ENCODE measurements around the gene MORN4. TPM values are rescaled to one million over a fixed set of nuclear protein-coding genes. Genes with fewer than 3 reads are reported as not detected.

MORN4 gene
- total RNA-seq, 2 donors from 2014 or later, result 4.9 to 8.3 TPM

DNA sequence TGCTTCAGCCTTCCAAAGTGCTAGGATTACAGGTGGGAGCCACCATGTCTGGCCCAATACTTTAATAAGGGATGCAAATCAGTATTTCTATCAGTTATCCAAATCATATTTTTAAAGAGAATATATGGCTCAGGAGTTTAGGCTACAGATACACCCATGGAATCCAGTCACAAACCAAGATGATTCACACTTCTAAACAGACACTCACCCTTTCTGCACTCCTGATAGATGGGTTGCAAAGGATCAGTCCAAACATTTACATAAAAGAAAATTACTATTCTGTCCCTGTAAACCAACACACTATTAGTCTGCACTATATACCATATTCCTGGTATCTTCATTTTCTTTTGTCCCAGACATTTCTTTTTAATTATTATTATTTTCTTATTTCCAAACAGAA is 2.2 kb downstream of the MORN4 start:
- H3K4me1 ChIP-seq, result peaks cover 11% of the 10 kb centered on the region
- H3K27ac ChIP-seq, result no peak overlapping the region
- DNase-seq (no peak), ATAC-seq (no peak)
- H3K9me3 ChIP-seq, result no peaks in the 10 kb centered on the region
- intact Hi-C loops (cut with DNase I), result no loop called here
- no peak for TF ChIP-seq POLR2A (IDR thresholded peaks at IDR 0.05)
- no peak for TF ChIP-seq CTCF (IDR thresholded peaks at IDR 0.05)
- H3K27me3 ChIP-seq, result no peaks in the 10 kb centered on the region
- no peak overlapping the region for H3K4me3 ChIP-seq
- H3K36me3 ChIP-seq (replicated peaks in 1 of 2; ENCODE audit: insufficient read depth in 1 of 2, low read depth in 2 of 2), result no peaks in the 10 kb centered on the region

GRCh38 chr10:97629289-97629688 is 4.0 kb downstream of the MORN4 start:
- intact Hi-C loops (cut with DNase I), result no loop called here
- H3K9me3 ChIP-seq, result no peaks in the 10 kb centered on the region
- 91 to 95% methylated on average over 5 of the region's 5 CpGs for WGBS, 2 donors
- no peak for ATAC-seq
- TF ChIP-seq CTCF (IDR thresholded peaks at IDR 0.05) (no peak), POLR2A (IDR thresholded peaks at IDR 0.05) (no peak)
- H3K27ac ChIP-seq, result no peak overlapping the region
- DNase-seq, result no peak
- H3K4me3 ChIP-seq, result no peak overlapping the region
- H3K4me1 ChIP-seq, result peaks cover 11% of the 10 kb centered on the region
- no peaks in the 10 kb centered on the region for H3K27me3 ChIP-seq
- H3K36me3 ChIP-seq (replicated peaks in 1 of 2; ENCODE audit: insufficient read depth in 1 of 2, low read depth in 2 of 2), result no peaks in the 10 kb centered on the region

DNA sequence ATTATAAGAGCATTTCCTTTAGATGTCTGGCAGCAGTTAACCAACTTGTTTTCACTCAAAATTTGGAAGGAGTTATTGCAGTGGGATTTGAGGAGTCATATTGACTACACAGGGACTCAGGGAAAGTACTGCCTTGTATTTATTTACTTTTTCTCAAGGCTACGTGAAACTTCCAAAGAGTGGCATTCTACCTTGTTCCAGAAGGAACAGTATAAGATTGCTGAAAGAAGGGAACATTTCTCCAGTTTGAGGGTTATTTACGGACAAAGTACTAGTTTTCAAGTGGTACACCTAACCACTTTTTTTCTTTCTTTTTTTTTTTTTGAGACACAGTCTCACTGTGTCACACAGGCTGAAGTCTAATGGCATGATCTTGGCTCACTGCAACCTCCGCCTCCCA is 5.1 kb downstream of the MORN4 start:
- DNase-seq (no peak), ATAC-seq (no peak)
- Histone ChIP-seq H3K4me3 (no peak overlapping the region), H3K9me3 (no peaks in the 10 kb centered on the region), H3K36me3 (replicated peaks in 1 of 2; ENCODE audit: insufficient read depth in 1 of 2, low read depth in 2 of 2) (no peaks in the 10 kb centered on the region), H3K27me3 (no peaks in the 10 kb centered on the region), H3K4me1 (peaks cover 12% of the 10 kb centered on the region), H3K27ac (no peak overlapping the region)
- intact Hi-C loops (cut with DNase I), result no loop called here
- TF ChIP-seq CTCF (IDR thresholded peaks at IDR 0.05) (no peak), POLR2A (IDR thresholded peaks at IDR 0.05) (no peak)
- WGBS, 2 donors, result 61 to 69% methylated on average over 3 of the region's 3 CpGs

DNA sequence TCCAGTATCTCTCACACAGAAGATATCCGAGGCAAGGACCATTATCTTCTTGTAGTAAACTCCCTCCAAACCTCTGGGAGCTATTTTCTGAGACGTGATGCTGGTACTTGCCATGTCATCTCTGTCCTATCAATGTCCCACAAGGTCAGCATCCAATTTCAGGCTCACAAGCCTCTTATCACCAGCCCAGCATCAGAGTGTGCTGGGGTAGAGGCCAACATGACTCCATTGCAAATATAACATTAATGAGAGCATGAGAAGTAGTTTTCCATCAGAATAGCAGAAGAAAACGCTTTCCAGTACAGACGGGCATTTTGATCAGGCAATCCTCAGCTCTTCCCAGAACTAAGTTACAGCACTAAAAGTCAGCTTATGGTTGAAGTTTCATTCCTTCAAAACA is 5.6 kb downstream of the MORN4 start:
- ATAC-seq, result no peak
- WGBS, 2 donors, result 59 to 63% methylated on average over 4 of the region's 4 CpGs
- H3K27ac ChIP-seq, result no peak overlapping the region

More for the DNA sequence above, 5.6 kb downstream of the MORN4 start:
- Histone ChIP-seq H3K27me3 (no peaks in the 10 kb centered on the region), H3K36me3 (replicated peaks in 1 of 2; ENCODE audit: insufficient read depth in 1 of 2, low read depth in 2 of 2) (no peaks in the 10 kb centered on the region), H3K4me3 (no peak overlapping the region), H3K9me3 (no peaks in the 10 kb centered on the region), H3K4me1 (peaks cover 14% of the 10 kb centered on the region)
- no peak for TF ChIP-seq CTCF (IDR thresholded peaks at IDR 0.05)
- TF ChIP-seq POLR2A (IDR thresholded peaks at IDR 0.05), result no peak
- DNase-seq, result no peak
- intact Hi-C loops (cut with DNase I), result no loop called here
